ENCODE measurements around the gene TRPV2. TPM values are rescaled to one million over a fixed set of nuclear protein-coding genes. Genes with fewer than 3 reads are reported as not detected.

Gene TRPV2
- total and polyA plus RNA-seq, 9 of the 15 experiments (the other 6 are each of a cell fraction or from before 2014, with no cell fraction given): 10.0 to 97.5 (median 30.3) TPM

GRCh38 chr17:16398270-16399267, 16.8 kb upstream of the TRPV2 start (continued):
- TF ChIP-seq NR2F6 (CRISPR knock-in tag; IDR thresholded peaks at IDR 0.05): no peak
- TF ChIP-seq KAT8 (IDR thresholded peaks at IDR 0.05; ENCODE audit: low read depth): no peak
- TF ChIP-seq MTA2 (IDR thresholded peaks at IDR 0.05; ENCODE audit: low read depth): peak; percentile 49; the same call in 1 of the 2 replicates
- TF ChIP-seq GABPB1 (CRISPR knock-in tag; IDR thresholded peaks at IDR 0.05): 0 out of 2 replicates have a peak, but pooled peaks have one; percentile 27
- TF ChIP-seq SMAD4 (CRISPR knock-in tag; conservative IDR thresholded peaks at IDR 0.05): 0 out of 2 replicates have a peak, but pooled peaks have one; percentile 54
- TF ChIP-seq ZNF316 (IDR thresholded peaks at IDR 0.05): 0 out of 2 replicates have a peak, but pooled peaks have one; percentile 40
- no peak for TF ChIP-seq RBM22 (IDR thresholded peaks at IDR 0.05; ENCODE audit: low read depth, low read length, poor library complexity, severe bottlenecking)
- TF ChIP-seq, protein P1, sequence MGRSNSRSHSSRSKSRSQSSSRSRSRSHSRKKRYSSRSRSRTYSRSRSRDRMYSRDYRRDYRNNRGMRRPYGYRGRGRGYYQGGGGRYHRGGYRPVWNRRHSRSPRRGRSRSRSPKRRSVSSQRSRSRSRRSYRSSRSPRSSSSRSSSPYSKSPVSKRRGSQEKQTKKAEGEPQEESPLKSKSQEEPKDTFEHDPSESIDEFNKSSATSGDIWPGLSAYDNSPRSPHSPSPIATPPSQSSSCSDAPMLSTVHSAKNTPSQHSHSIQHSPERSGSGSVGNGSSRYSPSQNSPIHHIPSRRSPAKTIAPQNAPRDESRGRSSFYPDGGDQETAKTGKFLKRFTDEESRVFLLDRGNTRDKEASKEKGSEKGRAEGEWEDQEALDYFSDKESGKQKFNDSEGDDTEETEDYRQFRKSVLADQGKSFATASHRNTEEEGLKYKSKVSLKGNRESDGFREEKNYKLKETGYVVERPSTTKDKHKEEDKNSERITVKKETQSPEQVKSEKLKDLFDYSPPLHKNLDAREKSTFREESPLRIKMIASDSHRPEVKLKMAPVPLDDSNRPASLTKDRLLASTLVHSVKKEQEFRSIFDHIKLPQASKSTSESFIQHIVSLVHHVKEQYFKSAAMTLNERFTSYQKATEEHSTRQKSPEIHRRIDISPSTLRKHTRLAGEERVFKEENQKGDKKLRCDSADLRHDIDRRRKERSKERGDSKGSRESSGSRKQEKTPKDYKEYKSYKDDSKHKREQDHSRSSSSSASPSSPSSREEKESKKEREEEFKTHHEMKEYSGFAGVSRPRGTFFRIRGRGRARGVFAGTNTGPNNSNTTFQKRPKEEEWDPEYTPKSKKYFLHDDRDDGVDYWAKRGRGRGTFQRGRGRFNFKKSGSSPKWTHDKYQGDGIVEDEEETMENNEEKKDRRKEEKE (IDR thresholded peaks at IDR 0.05; ENCODE audit: borderline replicate concordance in 1 of 2, control insufficient read depth in 1 of 2, low read depth in 2 of 2, low read length in 1 of 2): no peak
- TF ChIP-seq SIX5 (IDR thresholded peaks at IDR 0.05; ENCODE audit: borderline replicate concordance in 1 of 2, insufficient read depth in 1 of 2, low read depth in 1 of 2, low read length in 2 of 2): no peak
- TF ChIP-seq GTF2E2 (tag; IDR thresholded peaks at IDR 0.05): no peak
- no peak for TF ChIP-seq ZBTB49 (CRISPR knock-in tag; IDR thresholded peaks at IDR 0.05; ENCODE audit: borderline replicate concordance)
- no peak for TF ChIP-seq ZSCAN32 (CRISPR knock-in tag; IDR thresholded peaks at IDR 0.05)
- TF ChIP-seq ETV5 (CRISPR knock-in tag; IDR thresholded peaks at IDR 0.05; ENCODE audit: low read depth): peak; percentile 61; the same call in 1 of the 2 replicates
- no peak for TF ChIP-seq ZBTB8A (IDR thresholded peaks at IDR 0.05; ENCODE audit: partially characterized antibody)
- TF ChIP-seq KDM1A (IDR thresholded peaks at IDR 0.05): peak; percentile 66 to 78
- peak; percentile 60 for TF ChIP-seq NFIC (IDR thresholded peaks at IDR 0.05)
- TF ChIP-seq RCOR1 (IDR thresholded peaks at IDR 0.05; ENCODE audit: borderline replicate concordance in 1 of 2, low read depth in 2 of 2, low read length in 2 of 2): peak; percentile 19 to 92; a peak in 2 of 4 replicates
- no peak for TF ChIP-seq ETS2 (tag; IDR thresholded peaks at IDR 0.05; ENCODE audit: borderline replicate concordance, poor library complexity, severe bottlenecking)
- TF ChIP-seq MAFF (IDR thresholded peaks at IDR 0.05; ENCODE audit: low read length): peak; percentile 31; the same call in 1 of the 2 replicates
